ENCODE data around the gene PYCR2.

Gene PYCR2

DNA sequence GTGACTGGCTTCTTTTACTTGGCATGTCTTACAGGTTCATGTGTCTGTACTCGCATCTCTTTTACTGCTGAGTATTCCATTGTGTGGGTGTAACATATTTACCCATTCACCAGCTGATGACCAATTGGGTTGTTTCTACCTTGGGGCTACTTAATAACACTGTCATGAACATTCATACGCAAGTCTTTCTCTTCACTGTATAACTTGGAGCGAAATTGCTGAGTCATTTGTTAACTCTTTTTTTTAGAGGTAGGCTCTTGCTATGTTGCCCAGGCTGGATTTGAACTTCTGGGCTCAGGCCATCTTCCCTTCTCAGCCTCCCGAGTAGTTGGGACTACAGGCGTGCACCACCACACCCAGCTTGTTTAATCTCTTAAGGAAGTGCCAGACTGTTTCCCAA is 6.5 kb downstream of the PYCR2 start:
- peak; percentile 98 for DNase-seq (ENCODE audit: low read depth)
- TF ChIP-seq, protein P1, sequence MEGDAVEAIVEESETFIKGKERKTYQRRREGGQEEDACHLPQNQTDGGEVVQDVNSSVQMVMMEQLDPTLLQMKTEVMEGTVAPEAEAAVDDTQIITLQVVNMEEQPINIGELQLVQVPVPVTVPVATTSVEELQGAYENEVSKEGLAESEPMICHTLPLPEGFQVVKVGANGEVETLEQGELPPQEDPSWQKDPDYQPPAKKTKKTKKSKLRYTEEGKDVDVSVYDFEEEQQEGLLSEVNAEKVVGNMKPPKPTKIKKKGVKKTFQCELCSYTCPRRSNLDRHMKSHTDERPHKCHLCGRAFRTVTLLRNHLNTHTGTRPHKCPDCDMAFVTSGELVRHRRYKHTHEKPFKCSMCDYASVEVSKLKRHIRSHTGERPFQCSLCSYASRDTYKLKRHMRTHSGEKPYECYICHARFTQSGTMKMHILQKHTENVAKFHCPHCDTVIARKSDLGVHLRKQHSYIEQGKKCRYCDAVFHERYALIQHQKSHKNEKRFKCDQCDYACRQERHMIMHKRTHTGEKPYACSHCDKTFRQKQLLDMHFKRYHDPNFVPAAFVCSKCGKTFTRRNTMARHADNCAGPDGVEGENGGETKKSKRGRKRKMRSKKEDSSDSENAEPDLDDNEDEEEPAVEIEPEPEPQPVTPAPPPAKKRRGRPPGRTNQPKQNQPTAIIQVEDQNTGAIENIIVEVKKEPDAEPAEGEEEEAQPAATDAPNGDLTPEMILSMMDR (IDR thresholded peaks at IDR 0.05; ENCODE audit: insufficient read depth, low read depth, low read length, missing control alignments), result no peak
- H3K4me3 ChIP-seq (ENCODE audit: low read length), result no peak overlapping the region

- H3K4me3 ChIP-seq (ENCODE audit: low read length), result no peak overlapping the region
- TF ChIP-seq, protein P1 (IDR thresholded peaks at IDR 0.05; ENCODE audit: insufficient read depth, low read depth, low read length, missing control alignments), result no peak
- no peak for DNase-seq (ENCODE audit: low read depth)
Measured at GRCh38 chr1:225917101-225917500, 6.9 kb downstream of the PYCR2 start.

GRCh38 chr1:225915538-225915991 is 8.5 kb downstream of the PYCR2 start:
- peak; percentile 73 for DNase-seq (ENCODE audit: low read depth)
- no peak overlapping the region for H3K4me3 ChIP-seq (ENCODE audit: low read length)
- TF ChIP-seq, protein P1 (IDR thresholded peaks at IDR 0.05; ENCODE audit: insufficient read depth, low read depth, low read length, missing control alignments), result no peak

DNA sequence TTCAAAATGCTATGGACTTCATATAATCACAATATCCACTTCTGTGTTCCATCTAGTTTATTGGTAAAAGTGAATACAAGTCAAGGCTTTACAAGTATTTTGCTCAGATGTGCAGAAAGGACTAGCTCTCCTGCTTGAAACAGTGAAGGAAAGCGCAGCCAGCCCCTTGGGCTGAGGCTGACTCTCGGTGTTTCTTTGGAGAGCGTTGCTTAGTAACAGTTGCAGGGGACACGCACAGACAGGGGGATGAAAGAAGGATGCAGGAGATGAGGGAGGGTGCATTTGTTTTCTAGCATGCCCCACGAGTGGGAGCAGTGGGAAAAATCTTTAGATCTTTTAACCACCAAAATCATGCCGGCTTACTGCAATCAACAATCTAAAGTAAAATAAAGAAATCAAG is 9.1 kb downstream of the PYCR2 start:
- DNase-seq (ENCODE audit: low read depth), result no peak
- H3K4me3 ChIP-seq (ENCODE audit: low read length), result no peak overlapping the region
- TF ChIP-seq, protein P1 (IDR thresholded peaks at IDR 0.05; ENCODE audit: insufficient read depth, low read depth, low read length, missing control alignments), result no peak

- H3K4me3 ChIP-seq (ENCODE audit: low read length), result no peak overlapping the region
- DNase-seq (ENCODE audit: low read depth), result no peak
- TF ChIP-seq, protein P1 (IDR thresholded peaks at IDR 0.05; ENCODE audit: insufficient read depth, low read depth, low read length, missing control alignments), result no peak
Measured at GRCh38 chr1:225914391-225914790, 9.7 kb downstream of the PYCR2 start.

DNA sequence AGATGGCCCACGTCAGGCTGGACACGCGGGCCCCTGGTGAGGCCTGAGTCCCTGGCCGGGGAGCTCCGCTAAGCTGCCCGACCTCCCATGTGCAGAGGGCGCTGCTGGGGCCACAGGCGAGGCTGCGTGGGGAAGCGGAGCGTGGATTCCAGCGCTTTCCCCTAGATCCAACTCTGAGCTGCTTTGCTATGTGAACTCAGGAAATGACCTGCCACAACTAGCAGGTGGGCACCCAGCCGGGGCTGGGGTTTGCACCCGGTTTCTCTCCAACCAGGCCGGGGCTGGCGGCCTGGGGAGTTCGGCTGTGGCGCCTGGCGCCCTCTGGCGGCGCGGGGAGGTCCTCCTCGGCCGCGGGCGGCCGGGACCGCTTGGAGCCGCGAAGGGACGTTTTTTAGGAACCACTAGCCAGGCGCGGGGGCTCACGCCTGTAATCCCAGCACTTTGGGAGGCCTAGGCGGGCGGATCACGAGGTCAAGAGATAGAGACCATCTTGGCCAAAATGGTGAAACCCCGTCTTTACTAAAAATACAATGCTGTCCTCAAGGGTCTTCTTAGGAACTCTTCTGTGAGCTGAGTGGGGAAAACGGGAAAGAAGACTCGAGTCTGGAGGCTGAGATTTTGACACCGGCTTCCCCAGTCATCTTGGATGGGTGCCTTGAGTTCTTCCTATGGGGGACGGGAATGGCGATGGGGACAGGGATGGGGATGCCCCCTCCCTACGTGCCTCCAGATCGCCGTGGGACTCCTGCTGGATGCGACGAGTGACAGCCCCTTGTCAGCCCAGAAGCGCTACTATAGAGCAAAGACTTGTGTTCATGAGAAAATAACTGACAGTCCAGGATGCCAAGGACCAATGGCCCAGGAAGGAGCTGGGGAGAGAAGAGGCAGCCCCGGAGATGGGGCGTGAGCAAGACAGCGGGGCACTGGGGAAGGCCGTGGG is 12.6 kb downstream of the PYCR2 start:
- TF ChIP-seq, protein P1 (IDR thresholded peaks at IDR 0.05; ENCODE audit: insufficient read depth, low read depth, low read length, missing control alignments), result peak; percentile 48
- peak; percentile 41 for DNase-seq (ENCODE audit: low read depth)
- H3K4me3 ChIP-seq (ENCODE audit: low read length), result no peak overlapping the region
